CD14-positive monocyte (primary cell): Measurements from ENCODE around the gene VAV1. TPM values are rescaled to one million over a fixed set of nuclear protein-coding genes. Genes with fewer than 3 reads are reported as not detected.

Experiments used
- DNase-seq, 3 donors: peaks; one replicate each; pipeline ENCODE4 v3.0.0-alpha.2; 2011 to 2022
- H2AFZ ChIP-seq: 2 replicates; pipeline ENCODE4 v1.6.0; 2012; ENCODE audit warnings: mild to moderate bottlenecking, low read depth, low read length, inconsistent platforms; ENCODE audit not compliant: insufficient read depth, poor library complexity, severe bottlenecking
- H3K27ac ChIP-seq, 2 donors: 1 replicate in 1 of 2; 2 replicates in 1 of 2; pipeline ENCODE4 v1.5.1; 2012 to 2013; ENCODE audit warnings: low read length in 2 of 2, control low read depth in 1 of 2, inconsistent platforms in 1 of 2, low read depth in 1 of 2, mild to moderate bottlenecking in 1 of 2
- H3K27me3 ChIP-seq, 2 donors: one replicate each; pipeline versions ENCODE4 v1.6.0 to v1.6.1; 2011 to 2013; ENCODE audit warnings: low read length in 2 of 2; ENCODE audit not compliant: control insufficient read depth in 2 of 2, insufficient read depth in 2 of 2
- H3K36me3 ChIP-seq, 2 donors: replicated peaks in 1 of 2; 1 replicate in 1 of 2; 2 replicates in 1 of 2; pipeline versions ENCODE4 v1.5.1 to v1.6.1; 2012 to 2013; ENCODE audit warnings: low read length in 2 of 2, control low read depth in 1 of 2, inconsistent platforms in 1 of 2, mild to moderate bottlenecking in 1 of 2; ENCODE audit not compliant: insufficient read depth in 2 of 2, control insufficient read depth in 1 of 2
- H3K4me1 ChIP-seq, 2 donors: 1 replicate in 1 of 2; 2 replicates in 1 of 2; pipeline versions ENCODE4 v1.5.1 to v1.6.1; 2012 to 2013; ENCODE audit warnings: low read length in 2 of 2, control low read depth in 1 of 2, inconsistent platforms in 1 of 2, mild to moderate bottlenecking in 1 of 2, moderate library complexity in 1 of 2; ENCODE audit not compliant: insufficient read depth in 2 of 2, control insufficient read depth in 1 of 2
- H3K4me2 ChIP-seq: replicated peaks from 2 replicates; pipeline ENCODE3; 2012; ENCODE audit warnings: low read length, moderate library complexity, mild to moderate bottlenecking; ENCODE audit not compliant: poor library complexity, severe bottlenecking; ENCODE audit errors: extremely low read depth
- H3K4me3 ChIP-seq, 3 experiments: fragments of 200-600 bp in 1 of 3; sonication (generic) in 1 of 3; replicated peaks in 1 of 3; 1 replicate in 2 of 3; 2 replicates in 1 of 3; pipeline ENCODE4 v1.5.1; 2011 to 2013; ENCODE audit warnings: low read length in 3 of 3, mild to moderate bottlenecking in 3 of 3, control low read depth in 2 of 3, low read depth in 2 of 3, inconsistent platforms in 1 of 3, moderate library complexity in 1 of 3
- H3K79me2 ChIP-seq: 2 replicates; pipeline ENCODE4 v1.6.0; 2012; ENCODE audit warnings: mild to moderate bottlenecking, control low read depth, inconsistent platforms, low read length, moderate library complexity; ENCODE audit not compliant: insufficient read depth
- H3K9ac ChIP-seq: 2 replicates; pipeline ENCODE4 v1.6.0; 2017; ENCODE audit warnings: low read length, mild to moderate bottlenecking; ENCODE audit not compliant: insufficient read depth, poor library complexity, severe bottlenecking
- H3K9me3 ChIP-seq, 2 donors: replicated peaks in 1 of 2; 1 replicate in 1 of 2; 2 replicates in 1 of 2; pipeline versions ENCODE4 v1.5.1 to v1.6.1; 2012 to 2013; ENCODE audit warnings: low read length in 2 of 2, control low read depth in 1 of 2; ENCODE audit not compliant: control insufficient read depth in 1 of 2, insufficient read depth in 1 of 2
- H4K20me1 ChIP-seq: 2 replicates; pipeline ENCODE4 v1.6.0; 2012; ENCODE audit warnings: mild to moderate bottlenecking, low read length, control low read depth, moderate library complexity; ENCODE audit not compliant: insufficient read depth
- H3K27ac Mint-ChIP-seq, 7 donors: one replicate each; pipeline ENCODE4 v1.8.0; 2020; ENCODE audit warnings: mild to moderate bottlenecking in 7 of 7, mixed read lengths in 7 of 7, moderate library complexity in 6 of 7, inconsistent platforms in 2 of 7
- H3K27me3 Mint-ChIP-seq, 3 donors: one replicate each; pipeline ENCODE4 v1.8.0; 2021 to 2022; ENCODE audit warnings: low read depth in 3 of 3, mild to moderate bottlenecking in 3 of 3, mixed read lengths in 3 of 3, moderate library complexity in 3 of 3, inconsistent platforms in 1 of 3
- H3K36me3 Mint-ChIP-seq, 2 donors: one replicate each; pipeline ENCODE4 v1.8.0; 2020; ENCODE audit warnings: mixed read lengths in 2 of 2, inconsistent platforms in 1 of 2, mild to moderate bottlenecking in 1 of 2
- H3K4me1 Mint-ChIP-seq: one replicate; pipeline ENCODE4 v1.8.0; 2020; ENCODE audit warnings: mild to moderate bottlenecking, mixed read lengths
- H3K4me3 Mint-ChIP-seq, 2 donors: one replicate each; pipeline ENCODE4 v1.8.0; 2020; ENCODE audit warnings: mild to moderate bottlenecking in 2 of 2, mixed read lengths in 2 of 2, moderate library complexity in 1 of 2
- H3K9me3 Mint-ChIP-seq, 7 donors: one replicate each; pipeline ENCODE4 v1.8.0; 2020 to 2022; ENCODE audit warnings: mixed read lengths in 7 of 7, mild to moderate bottlenecking in 6 of 7, moderate library complexity in 6 of 7, inconsistent platforms in 2 of 7
- WGBS: methylation state at CpG from one replicate; pipeline ENCODE4 v1.1.5; 2013; ENCODE audit warnings: missing lambda C conversion rate; ENCODE audit not compliant: insufficient coverage; 5-methylcytosine and 5-hydroxymethylcytosine counted together
- intact Hi-C, 2 donors: fragments of 100-400 bp; cut with micrococcal nuclease; formaldehyde crosslinking; loops; one replicate each; pipeline versions ENCODE4 v1.15.0 to v1.15.1; 2023
- polyA plus RNA-seq, 3 donors: library from polyadenylated mRNA; depleted of rRNA in 1 of 3; unstranded in 2 of 3; stranded (reverse) in 1 of 3; fragments of 300-500 nt in 2 of 3; fragments of >200 nt in 1 of 3; fragmentation: Illumina TruSeq in 2 of 3; gene quantifications; 1 replicate in 2 of 3; 2 replicates in 1 of 3; pipeline ENCODE4 v1.2.3, GENCODE V29; 2012 to 2021
- TF ChIP-seq, protein P1 (sequence below): fragments of 200-600 bp; IDR thresholded peaks from one replicate; pipeline ENCODE4 v1.8.0; 2022; ENCODE audit warnings: antibody characterized with exemption, mild to moderate bottlenecking

The VAV1 gene
- polyA plus RNA-seq, 3 donors: 21.3 to 81.2 (median 30.2) TPM

DNA sequence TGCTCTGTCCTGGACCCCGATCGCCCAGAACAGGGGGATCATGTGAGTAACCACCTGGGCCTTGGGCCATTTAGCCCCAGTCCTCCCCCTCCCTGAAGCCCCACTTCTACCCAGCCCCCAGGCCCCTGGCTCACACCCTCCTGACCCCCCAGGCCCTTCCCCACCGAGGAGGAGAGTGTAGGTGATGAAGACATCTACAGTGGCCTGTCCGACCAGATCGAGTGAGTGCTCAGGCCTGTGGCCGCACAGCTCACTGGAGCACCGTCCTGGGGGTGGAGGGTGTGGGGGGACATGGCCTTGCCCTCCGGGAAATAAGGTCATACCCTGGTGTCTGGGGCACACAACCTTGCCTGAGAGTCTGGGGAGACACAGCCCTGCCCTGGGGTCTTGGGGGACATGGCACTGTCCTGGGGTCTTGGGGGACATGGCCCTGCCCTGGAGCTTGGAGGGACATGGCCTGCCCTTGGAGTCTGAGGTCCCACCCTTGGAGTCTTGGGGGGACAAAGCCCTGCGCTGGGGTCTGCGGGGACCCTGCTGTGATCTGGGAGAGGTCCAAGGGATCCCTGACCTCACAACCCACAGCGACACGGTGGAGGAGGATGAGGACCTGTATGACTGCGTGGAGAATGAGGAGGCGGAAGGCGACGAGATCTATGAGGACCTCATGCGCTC lies 49.3 kb downstream of the VAV1 start:
- TF ChIP-seq, protein P1, sequence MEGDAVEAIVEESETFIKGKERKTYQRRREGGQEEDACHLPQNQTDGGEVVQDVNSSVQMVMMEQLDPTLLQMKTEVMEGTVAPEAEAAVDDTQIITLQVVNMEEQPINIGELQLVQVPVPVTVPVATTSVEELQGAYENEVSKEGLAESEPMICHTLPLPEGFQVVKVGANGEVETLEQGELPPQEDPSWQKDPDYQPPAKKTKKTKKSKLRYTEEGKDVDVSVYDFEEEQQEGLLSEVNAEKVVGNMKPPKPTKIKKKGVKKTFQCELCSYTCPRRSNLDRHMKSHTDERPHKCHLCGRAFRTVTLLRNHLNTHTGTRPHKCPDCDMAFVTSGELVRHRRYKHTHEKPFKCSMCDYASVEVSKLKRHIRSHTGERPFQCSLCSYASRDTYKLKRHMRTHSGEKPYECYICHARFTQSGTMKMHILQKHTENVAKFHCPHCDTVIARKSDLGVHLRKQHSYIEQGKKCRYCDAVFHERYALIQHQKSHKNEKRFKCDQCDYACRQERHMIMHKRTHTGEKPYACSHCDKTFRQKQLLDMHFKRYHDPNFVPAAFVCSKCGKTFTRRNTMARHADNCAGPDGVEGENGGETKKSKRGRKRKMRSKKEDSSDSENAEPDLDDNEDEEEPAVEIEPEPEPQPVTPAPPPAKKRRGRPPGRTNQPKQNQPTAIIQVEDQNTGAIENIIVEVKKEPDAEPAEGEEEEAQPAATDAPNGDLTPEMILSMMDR: no peak
- H3K36me3 Mint-ChIP-seq: peaks cover 59 to 82% of the 10 kb centered on the region in 2 donors
- H3K4me3 Mint-ChIP-seq: no peak overlapping the region
- H3K9me3 Mint-ChIP-seq: peaks cover 0 to 6% (median 3%) of the 10 kb centered on the region in 7 donors
- H3K27ac Mint-ChIP-seq: no peak overlapping the region
- H4K20me1 ChIP-seq: peaks cover 87% of the 10 kb centered on the region
- no peak overlapping the region for H3K9ac ChIP-seq
- intact Hi-C loops: no loop called here
- H3K36me3 ChIP-seq: peaks cover 63 to 81% of the 10 kb centered on the region in 2 donors
- no peak overlapping the region for H2AFZ ChIP-seq
- H3K4me1 Mint-ChIP-seq: no peaks in the 10 kb centered on the region
- H3K9me3 ChIP-seq: no peaks in the 10 kb centered on the region
- no peak overlapping the region for H3K4me3 ChIP-seq
- DNase-seq: no peak
- H3K27me3 Mint-ChIP-seq: no peaks in the 10 kb centered on the region
- H3K4me2 ChIP-seq: no peak overlapping the region
- H3K4me1 ChIP-seq: no peaks in the 10 kb centered on the region
- no peaks in the 10 kb centered on the region for H3K27me3 ChIP-seq
- WGBS: 98% methylated on average over 12 of the region's 17 CpGs
- no peak overlapping the region for H3K27ac ChIP-seq
- peaks cover 50% of the 10 kb centered on the region for H3K79me2 ChIP-seq

DNA sequence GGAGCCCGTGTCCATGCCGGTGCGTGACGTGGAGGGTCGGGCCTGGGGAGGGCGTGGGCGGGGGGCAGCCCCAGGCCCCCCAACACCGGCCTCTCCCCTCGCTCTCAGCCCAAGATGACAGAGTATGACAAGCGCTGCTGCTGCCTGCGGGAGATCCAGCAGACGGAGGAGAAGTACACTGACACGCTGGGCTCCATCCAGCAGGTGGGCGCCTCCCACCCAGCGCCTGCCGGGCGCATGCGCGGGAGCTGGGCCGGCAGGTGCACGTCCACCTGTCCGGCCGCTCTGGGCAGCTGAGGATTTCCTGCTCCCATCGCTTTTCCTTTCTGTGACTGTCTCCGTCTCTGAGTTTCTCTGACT lies 49.8 kb downstream of the VAV1 start:
- H3K4me2 ChIP-seq: no peak overlapping the region
- TF ChIP-seq, protein P1: no peak
- WGBS: 98% methylated on average over 21 of the region's 25 CpGs
- no peak overlapping the region for H3K9ac ChIP-seq
- H3K4me3 Mint-ChIP-seq: no peak overlapping the region
- H2AFZ ChIP-seq: no peak overlapping the region
- H3K27ac ChIP-seq: no peak overlapping the region
- H3K4me1 ChIP-seq: no peaks in the 10 kb centered on the region
- H3K4me3 ChIP-seq: no peak overlapping the region
- no peak for DNase-seq
- intact Hi-C loops: no loop called here
- no peaks in the 10 kb centered on the region for H3K27me3 Mint-ChIP-seq
- H3K36me3 ChIP-seq: peaks cover 68 to 81% of the 10 kb centered on the region in 2 donors
- H3K27me3 ChIP-seq: no peaks in the 10 kb centered on the region
- H3K79me2 ChIP-seq: peaks cover 45% of the 10 kb centered on the region
- peaks cover 87% of the 10 kb centered on the region for H4K20me1 ChIP-seq
- H3K27ac Mint-ChIP-seq: no peak overlapping the region
- H3K9me3 ChIP-seq: no peaks in the 10 kb centered on the region
- peaks cover 61 to 84% of the 10 kb centered on the region in 2 donors for H3K36me3 Mint-ChIP-seq
- peaks cover 0 to 6% (median 3%) of the 10 kb centered on the region in 7 donors for H3K9me3 Mint-ChIP-seq
- H3K4me1 Mint-ChIP-seq: no peaks in the 10 kb centered on the region
